HG02623 (cell line): ENCODE data around the gene PDGFRB.
A peak's percentile ranks its signal among the peaks of the same experiment; 100 is the strongest.

Experiments
- ATAC-seq: cut with Tn5 transposase; IDR thresholded peaks from one replicate; pipeline ENCODE4 v1.9.1; 2021; ENCODE audit warnings: moderate library complexity; ENCODE audit not compliant: unreplicated experiment

Gene PDGFRB

DNA sequence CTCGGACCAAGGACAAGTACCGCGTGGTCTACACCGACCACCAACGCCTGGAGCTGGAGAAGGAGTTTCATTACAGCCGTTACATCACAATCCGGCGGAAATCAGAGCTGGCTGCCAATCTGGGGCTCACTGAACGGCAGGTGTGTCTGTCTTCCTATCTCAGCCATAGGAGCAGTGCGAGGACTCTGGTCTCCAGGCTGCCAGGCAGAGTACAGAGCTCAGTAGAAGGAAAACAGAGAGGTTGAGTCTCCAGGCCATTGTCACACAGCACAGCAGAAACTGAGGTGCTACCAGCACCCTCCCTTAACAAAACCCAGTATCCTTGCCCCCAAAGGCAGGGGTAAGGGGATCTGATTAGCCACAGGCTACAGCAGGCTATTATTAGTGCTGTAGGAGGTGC is 27.1 kb upstream of the PDGFRB start:
- no peak for ATAC-seq

DNA sequence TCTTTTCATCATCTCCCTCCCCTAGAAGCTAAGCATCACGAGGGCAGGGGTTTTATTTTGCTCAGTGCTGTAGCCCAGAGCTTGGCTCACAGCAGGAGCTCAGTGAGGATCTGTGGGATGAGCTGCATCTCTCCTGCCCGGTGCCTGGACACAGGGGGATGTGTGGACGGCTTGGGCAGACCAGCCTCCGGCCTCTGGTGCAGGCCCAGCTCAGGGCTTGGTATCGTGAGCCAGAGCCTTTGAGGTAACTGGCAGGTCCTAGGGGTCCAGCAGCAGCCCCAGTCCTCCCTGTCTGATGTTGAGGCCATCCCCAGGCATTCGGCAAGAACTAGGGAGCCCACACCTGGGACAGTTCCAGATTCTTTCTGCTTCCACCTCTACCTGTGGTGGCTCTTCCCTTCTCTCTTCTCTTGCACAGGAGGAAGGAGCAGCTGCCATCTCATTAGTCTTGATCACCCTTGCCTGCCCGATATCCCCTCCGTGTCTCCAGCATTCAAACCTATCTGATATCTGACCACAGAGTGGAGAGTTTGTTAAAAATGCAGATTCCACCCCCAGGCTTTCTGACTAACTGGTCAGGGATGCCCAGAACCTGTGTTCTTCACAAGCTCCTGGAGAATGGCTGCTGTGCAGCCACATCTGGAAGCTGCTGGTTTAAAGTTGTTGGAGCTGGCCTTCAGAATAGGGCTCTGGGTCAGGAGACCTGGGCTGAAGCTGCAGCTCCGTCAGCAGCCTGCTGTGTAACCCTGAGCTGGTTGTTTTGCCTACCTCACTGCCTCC is 26.3 kb upstream of the PDGFRB start:
- no peak for ATAC-seq

DNA sequence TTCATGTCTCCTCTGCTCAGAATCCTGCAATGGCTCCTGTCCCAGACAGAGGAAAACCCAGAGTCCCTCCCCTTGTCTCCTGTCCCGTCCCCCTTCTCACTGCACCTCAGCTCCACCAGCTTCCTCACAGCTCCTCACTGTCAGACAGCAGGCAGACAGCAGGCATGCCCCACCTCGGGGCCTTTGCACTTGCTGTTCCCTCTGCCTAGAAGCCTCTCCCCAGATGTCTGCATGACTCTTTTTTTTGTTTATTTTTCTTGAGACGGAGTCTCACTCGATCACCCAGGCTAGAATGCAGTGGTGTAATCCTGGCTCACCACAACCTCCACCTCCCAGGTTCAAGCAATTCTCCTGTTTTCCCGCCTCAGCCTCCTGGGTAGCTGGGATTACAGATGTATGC is 25.4 kb upstream of the PDGFRB start:
- no peak for ATAC-seq

DNA sequence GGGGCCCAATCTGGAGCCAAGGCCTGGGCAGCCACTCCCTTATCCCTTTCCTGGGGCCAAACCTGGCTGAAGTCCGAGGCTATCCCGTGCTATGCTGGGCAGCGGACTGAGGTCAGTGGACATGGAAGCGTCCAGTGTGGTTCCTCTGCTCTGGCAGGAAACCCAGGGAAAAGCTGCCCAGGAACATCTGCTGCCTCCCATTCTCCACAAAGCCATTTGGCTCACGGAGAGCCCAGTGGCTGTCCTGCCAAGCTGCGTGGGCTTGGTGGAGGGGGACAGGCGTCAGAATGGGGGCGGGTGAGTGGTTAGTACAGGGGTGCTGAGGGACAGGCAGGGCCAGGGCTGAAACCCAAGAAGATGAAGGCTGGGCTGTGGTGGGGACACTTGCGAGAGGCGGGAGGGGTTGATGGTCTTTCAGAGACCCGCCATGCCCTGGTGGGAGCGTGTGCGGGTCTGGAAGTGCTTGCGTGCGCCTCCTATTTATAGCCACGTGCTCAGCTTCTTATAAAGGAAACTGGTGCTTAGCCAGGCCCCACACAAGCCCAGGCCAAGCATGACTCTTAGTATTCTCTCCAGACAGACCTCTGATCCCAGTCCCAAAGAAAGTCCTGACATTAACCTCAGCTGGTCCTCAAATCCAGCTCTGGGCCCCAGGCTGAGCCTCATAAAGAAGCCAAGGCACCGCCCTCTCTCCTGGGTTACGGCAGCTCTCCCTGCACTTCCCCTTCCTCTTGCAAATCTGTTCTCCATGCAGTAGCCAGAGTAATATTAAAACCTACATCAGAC is 24.8 kb upstream of the PDGFRB start:
- ATAC-seq, result no peak

DNA sequence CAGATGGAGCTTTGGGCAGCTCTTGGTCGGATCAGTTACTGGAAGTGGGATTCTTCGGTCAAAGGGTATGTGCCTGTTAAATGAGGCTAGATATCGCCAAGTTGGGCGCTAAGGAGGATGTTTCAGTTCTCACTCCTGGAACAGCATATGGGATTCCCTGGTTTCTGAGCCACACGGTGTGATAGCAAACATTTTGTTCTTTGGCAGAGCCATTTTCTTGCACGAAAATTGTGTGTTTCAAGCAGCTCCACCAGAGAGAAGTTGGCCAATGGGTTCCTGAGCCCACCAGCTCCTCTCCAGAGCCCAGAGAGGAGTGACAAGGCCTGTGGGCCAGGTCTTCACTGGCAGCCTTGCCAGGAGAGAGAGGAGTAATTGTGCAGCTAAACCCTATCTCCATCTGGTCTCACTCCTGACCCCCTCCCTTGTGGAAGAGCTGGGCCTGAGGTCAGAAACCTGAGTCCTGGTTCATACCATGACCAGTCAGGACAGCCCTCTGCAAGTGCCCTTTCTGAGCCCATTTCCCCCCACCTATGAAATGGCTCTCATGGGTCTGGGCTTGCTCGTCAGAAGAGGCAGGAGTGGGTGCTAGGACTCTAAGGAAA is 23.5 kb upstream of the PDGFRB start:
- no peak for ATAC-seq

DNA sequence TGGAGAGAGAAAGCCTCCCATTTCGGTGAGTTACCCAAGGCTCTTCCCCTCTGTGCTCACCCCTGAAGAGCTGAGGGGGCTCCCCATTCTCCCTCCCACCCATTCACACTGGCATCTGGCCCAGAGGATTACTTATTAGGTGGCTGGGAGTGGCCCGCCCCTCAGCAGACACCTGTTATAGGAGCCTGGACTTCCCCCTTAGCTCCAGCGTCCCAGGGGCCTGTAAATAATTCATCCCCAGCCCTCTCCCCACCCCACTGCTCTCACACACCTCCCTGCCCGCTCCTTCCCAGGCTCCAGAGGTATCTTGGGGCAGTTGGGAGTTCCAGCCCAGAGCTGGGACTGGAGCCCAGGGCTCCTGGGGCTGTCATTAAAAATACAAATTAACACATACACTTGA is 22.6 kb upstream of the PDGFRB start:
- peak; percentile 50 for ATAC-seq

DNA sequence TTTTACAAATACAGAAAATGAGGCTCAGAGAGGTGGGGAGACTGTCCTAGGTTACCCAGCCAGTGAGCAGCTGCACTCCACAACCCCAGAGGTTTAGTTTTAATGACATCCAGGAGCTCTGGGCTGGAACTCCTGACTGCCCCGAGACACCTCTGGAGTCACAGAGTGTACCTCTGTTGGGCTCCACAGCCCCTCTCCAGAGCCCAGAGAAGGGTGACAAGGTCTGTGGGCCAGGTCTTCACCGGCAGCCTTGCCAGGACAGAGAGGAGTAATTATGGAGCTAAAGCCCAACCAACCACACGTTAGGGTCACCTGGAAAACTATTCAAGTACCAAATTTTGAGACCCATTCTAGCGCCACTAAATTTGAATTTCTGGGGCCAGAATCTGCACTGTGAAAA is 22.1 kb upstream of the PDGFRB start:
- ATAC-seq, result no peak

DNA sequence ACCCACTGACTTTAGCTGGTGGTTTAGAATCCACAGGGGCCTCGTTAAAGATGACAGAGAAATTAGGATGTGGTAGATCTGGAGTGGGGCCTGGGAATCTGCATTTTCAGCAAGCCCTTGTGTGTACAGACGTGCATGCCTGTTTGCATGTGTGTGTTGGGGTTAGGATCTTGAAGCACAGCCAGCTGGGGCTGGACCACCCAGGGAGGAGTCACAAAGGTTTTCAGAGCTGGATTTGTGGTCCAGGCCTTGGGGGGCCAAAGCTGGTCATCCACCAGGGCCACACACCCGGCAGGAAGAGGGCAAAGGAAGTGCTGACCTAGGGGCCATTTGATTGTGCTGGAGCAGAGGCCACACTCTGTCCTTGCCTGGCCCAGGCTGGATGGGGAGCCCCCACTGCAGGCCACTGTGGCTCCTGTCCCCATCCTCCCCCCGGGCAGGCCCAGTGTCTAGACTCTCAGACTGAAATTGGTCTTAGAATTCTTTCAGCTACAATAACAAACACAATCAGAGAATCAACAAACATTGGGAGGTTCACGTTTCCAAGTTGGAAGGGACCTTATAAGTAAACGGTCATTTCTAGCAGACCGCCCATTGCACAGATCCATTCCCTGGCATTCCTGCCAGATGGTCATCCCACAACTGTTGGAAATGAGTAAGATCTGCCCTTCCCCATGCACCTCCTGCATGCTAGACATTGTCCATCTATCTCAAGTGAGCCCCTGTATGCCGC is 21.3 kb upstream of the PDGFRB start:
- no peak for ATAC-seq

DNA sequence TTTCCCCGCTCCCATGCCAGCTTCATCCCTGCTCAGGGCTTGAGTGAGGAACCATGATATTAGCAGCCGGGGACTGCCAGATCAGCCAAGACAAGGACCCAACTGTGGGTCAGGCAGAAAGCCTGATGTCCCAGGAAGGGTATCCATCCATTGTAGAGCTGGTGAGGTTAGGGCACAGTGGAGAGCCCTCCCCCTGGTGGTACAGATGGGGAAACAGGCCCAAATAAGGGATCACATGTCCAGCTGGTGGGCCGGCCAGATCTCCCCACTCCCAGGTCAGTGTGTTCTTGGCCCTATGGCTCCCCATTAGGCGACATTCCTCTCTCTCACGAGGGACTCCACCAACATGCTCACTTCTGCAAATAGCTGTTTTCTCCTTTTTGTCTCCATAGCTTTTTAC is 19.9 kb upstream of the PDGFRB start:
- no peak for ATAC-seq

DNA sequence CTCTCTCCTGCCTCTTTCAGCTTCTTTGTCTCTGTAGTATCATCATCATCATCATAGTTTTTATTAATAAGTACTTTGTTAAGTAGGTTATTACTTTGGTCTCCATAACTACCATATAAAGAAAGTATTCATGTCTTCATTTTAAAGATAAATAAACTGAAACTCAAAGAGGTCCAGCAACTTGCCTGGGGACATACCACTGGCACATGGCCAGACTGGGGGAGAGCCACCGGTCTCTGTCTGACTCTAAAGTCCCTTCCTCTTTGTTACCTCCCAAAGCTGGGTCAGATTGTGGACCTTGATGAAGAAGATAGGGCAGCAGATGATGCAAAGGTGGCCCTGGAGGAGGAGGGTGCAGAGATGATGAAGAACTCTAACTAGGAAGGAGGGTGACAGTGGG is 19.4 kb upstream of the PDGFRB start:
- no peak for ATAC-seq

DNA sequence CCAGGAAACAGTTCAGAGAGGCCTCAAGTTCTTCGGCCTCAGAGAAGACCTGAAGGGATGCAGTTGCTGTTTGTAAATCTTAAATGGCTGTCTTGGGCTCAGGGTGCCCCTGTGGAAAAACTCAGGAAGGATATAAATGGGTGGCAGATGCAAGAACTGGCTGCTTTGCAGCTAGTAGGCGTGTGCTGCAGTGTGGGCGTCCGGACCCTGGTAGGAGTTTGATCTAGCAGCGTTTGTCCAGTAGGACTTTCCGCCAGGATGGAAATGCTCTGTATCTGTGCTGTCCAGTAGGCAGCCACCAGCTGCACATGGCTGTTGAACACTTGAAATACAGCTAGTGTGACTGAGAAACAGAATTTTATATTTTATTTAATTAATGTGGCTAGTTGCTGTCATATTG is 18.6 kb upstream of the PDGFRB start:
- ATAC-seq, result no peak

DNA sequence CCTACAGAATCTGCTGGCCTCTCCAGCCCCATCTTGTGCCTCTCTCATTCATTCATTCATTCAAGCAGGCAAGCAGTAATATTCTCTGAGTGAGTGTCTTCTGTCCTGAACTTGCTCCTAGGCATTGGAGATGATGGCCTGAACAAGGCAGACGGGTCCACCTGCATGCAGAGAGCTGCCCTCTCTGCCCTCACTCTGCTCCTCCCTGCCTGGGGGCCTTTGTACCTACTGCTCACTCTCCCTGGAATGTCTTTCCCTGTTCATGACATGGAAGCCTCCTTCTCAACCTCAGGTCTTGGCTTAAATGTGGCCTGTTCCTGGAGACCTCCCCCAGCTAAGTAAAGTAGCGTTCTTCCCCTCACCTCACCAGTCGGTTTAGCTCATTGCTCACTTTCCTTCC is 17.5 kb upstream of the PDGFRB start:
- no peak for ATAC-seq

DNA sequence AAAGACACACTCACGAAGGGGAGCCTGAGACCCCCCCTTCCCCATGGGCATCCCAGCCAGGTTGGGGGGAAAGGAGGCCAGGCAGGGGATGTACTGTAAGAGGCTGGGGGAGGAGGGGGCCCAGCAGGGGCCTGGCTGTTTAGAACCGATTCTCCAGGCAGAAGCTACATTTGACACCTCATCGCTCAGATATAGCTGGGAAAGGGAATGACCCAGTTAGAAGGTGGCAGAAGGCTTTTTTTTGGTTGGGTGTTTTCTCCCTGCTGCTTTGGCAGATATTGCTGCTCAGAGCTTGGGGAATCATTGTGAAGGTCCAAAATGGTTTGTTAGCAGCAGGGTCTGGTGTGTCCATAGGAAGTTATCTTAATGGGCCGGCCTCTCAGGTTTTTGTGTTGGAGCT is 16.9 kb upstream of the PDGFRB start:
- no peak for ATAC-seq

DNA sequence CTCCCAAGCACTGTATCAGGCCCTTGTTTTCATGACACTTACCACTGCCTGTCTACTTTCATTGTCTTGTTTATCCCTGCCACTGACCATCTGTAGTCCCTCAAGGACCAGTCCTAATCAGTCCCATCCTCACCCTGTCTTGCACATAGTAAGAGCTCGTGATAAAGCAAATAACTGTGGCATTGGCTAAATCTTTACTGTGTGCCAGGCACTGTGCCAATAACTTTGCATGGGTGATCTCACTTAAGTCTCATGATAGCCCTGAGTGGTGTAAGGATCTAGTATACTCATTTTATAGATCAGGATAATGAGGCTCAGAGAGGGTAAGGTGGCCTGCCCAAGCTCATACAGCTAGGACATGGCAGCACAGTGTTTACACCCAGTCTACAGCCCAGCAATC is 16.5 kb upstream of the PDGFRB start:
- no peak for ATAC-seq

DNA sequence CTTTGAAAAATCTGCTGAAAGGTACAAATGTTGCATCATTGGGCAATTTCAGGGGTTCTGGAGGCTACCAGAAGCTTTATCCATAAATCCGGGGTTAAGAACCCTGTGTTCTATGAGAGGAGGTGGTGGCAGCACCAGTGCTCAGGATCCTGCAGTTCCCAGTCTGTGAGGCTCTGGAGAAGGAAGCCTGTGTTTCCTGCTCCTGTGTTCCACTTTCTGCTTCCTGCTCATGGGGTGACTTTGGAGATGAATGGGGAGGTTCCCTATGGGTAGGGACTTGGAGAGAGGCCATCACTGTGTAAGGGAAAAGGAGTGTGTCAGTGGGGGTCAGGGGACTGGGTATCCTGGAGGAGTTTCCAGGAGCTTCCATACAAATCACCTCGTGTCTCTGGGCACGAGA is 13.2 kb upstream of the PDGFRB start:
- ATAC-seq, result no peak

DNA sequence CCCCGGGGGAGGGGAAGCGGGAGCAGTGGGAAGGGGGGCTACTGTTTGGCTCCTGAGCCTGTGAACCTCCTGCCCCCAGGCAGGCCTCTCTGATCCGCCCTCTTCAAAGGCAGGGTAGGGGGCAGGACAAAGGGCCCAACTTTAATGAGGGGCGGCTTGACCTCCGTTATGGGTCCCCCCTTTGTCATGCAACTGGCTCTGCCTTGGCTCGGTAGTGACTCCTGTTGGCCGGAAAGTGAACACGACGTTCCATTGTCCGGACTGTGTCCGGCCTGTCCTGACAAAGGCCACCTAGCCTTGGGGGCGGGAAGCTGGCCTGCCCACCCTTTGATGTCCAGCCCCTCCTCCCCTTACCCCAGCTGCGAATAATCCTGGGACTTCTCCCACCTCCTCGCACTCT is 12.3 kb upstream of the PDGFRB start:
- ATAC-seq, result no peak

DNA sequence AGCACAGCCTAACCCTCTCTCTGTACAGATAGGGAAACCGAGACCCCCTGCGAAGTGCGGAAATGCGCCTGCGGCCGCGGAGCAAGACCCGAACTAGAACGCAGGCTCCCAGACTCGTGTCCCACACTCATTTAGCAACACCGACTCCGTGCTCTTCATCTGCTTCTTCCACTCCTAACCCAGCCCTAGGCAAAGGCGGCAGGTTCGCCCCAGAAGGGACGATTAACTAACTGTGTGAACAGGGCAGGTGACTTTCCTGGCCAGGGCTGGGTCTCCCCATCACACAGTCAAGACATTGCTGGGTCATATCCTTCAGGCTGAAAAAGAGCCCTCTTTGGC is 11.8 kb upstream of the PDGFRB start:
- no peak for ATAC-seq

DNA sequence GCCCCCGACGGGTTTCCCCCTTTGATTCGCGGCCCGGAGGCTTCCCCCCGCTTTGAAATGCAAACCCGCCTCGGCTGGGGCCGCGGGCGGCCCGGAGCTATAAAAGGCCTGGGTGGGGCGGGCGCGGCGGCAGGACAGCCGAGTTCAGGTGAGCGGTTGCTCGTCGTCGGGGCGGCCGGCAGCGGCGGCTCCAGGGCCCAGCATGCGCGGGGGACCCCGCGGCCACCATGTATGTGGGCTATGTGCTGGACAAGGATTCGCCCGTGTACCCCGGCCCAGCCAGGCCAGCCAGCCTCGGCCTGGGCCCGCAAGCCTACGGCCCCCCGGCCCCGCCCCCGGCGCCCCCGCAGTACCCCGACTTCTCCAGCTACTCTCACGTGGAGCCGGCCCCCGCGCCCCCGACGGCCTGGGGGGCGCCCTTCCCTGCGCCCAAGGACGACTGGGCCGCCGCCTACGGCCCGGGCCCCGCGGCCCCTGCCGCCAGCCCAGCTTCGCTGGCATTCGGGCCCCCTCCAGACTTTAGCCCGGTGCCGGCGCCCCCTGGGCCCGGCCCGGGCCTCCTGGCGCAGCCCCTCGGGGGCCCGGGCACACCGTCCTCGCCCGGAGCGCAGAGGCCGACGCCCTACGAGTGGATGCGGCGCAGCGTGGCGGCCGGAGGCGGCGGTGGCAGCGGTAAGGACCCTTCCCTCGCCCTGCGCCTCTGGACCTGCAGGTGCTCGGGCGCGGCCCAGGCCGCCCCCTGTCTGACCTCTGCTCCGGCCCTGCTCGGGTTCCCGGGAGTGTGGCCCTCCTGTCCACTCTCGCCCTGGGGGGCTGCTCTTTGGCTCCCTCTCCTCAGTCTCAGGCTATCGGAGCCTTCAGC is 11.2 kb upstream of the PDGFRB start, which contains the start of gene CDX1:
CDX1 (plus strand) TSS at position 129 of the 862 bp plus-strand sequence; CDS start at position 228, 99 bp downstream.
- ATAC-seq, result no peak

DNA sequence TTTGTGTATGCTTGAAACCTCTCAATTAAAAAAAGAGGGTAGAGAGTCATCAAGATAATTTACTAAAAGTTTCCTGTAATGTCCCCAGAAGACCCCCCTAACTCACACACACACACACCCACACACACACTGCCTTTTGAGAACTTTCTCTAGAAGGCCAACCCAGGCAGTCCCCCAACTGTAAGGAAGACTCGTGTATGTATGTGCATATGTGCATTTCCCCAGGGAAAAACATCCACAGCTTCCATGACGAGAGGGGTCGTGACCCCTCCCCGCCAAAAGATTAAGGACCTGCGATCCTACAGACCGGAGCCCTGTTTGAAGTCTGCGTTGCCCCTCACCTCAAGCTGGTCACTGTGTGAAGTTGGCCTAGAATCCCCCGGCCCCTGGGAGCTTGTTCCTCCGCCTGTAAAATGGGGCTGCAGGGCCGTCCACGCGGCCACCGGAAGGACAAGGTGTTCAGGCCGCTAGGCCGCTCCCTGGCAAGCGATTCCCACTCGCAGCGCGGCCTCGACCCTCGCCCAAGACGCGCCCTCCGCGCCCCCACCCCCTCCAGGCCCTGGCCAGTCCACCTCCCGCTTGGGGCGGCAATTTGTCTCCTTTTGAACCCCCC is 10.5 kb upstream of the PDGFRB start:
- ATAC-seq, result no peak
